NCI-H2196 (cell line): ENCODE data around the gene PPT1.

Source experiments
- DNase-seq: peaks from one replicate; lab custom pipeline; 2025; ENCODE audit not compliant: unreplicated experiment; lab: John Stamatoyannopoulos, UW

PPT1 gene

GRCh38 chr1:40096977-40097782, at the start of gene PPT1:
Gene PPT1 (minus strand): TSS chr1:40097252. CDS start chr1:40097238, 14 bp downstream.
- DNase-seq = peak; percentile 86

- peak; percentile 81 for DNase-seq
Measured at GRCh38 chr1:40143891-40144575, 47.0 kb upstream of the PPT1 start.

GRCh38 chr1:40141878-40142535, 45.0 kb upstream of the PPT1 start:
- no peak for DNase-seq

GRCh38 chr1:40140211-40140973, 43.3 kb upstream of the PPT1 start:
- no peak for DNase-seq

GRCh38 chr1:40133839-40134238, 36.8 kb upstream of the PPT1 start:
- no peak for DNase-seq

- DNase-seq = no peak
Measured at GRCh38 chr1:40133312-40133665, 36.2 kb upstream of the PPT1 start.

GRCh38 chr1:40132383-40133311, 35.6 kb upstream of the PPT1 start:
- DNase-seq = no peak

- DNase-seq = no peak
Measured at GRCh38 chr1:40130892-40131291, 33.8 kb upstream of the PPT1 start.

- DNase-seq = peak; percentile 20
Measured at GRCh38 chr1:40122855-40123254, 25.8 kb upstream of the PPT1 start.

- no peak for DNase-seq
Measured at GRCh38 chr1:40120128-40120527, 23.1 kb upstream of the PPT1 start.

- no peak for DNase-seq
Measured at GRCh38 chr1:40114400-40114799, 17.3 kb upstream of the PPT1 start.

- no peak for DNase-seq
Measured at GRCh38 chr1:40110389-40110788, 13.3 kb upstream of the PPT1 start.

- peak; percentile 9 for DNase-seq
Measured at GRCh38 chr1:40107290-40107959, 10.4 kb upstream of the PPT1 start.

- no peak for DNase-seq
Measured at GRCh38 chr1:40105028-40105427, 8.0 kb upstream of the PPT1 start.

- no peak for DNase-seq
Measured at GRCh38 chr1:40102896-40103295, 5.8 kb upstream of the PPT1 start.

- no peak for DNase-seq
Measured at GRCh38 chr1:40102038-40102437, 5.0 kb upstream of the PPT1 start.

- no peak for DNase-seq
Measured at GRCh38 chr1:40096646-40096976, 441 bp downstream of the PPT1 start.

GRCh38 chr1:40095806-40096205, 1.2 kb downstream of the PPT1 start:
- no peak for DNase-seq

GRCh38 chr1:40094466-40095110, 2.5 kb downstream of the PPT1 start:
- no peak for DNase-seq
